Bronchial epithelial cell (primary cell): ENCODE measurements around the gene SLC7A6OS. TPM values are rescaled to one million over a fixed set of nuclear protein-coding genes. Genes with fewer than 3 reads are reported as not detected.

Experiments used
- DNase-seq: peaks from one replicate; pipeline ENCODE4 v3.0.0-alpha.2; 2010; ENCODE audit warnings: low read depth
- FAIRE-seq: peaks from 2 replicates; lab custom pipeline; 2011; peaks lifted over from hg19 to GRCh38; lab: Jason Lieb, UNC
- H3K27me3 ChIP-seq: 2 replicates; pipeline ENCODE4 v1.5.1; 2011; ENCODE audit warnings: low read length; ENCODE audit not compliant: control insufficient read depth, insufficient read depth
- H3K36me3 ChIP-seq: 2 replicates; pipeline ENCODE4 v1.5.1; 2011; ENCODE audit warnings: low read length; ENCODE audit not compliant: control insufficient read depth, insufficient read depth
- H3K4me3 ChIP-seq: 2 replicates; pipeline ENCODE4 v1.5.1; 2011; ENCODE audit warnings: mild to moderate bottlenecking, low read depth, low read length, control low read depth
- CTCF ChIP-seq: IDR thresholded peaks from 2 replicates; pipeline ENCODE4 v1.5.1; 2011; ENCODE audit warnings: mild to moderate bottlenecking, moderate library complexity, low read length, control low read depth, inconsistent platforms; ENCODE audit not compliant: insufficient read depth, severe bottlenecking
- total RNA-seq: library from RNA; depleted of rRNA; stranded (reverse); fragments of >200 nt; gene quantifications from 2 replicates; pipeline ENCODE4 v1.2.1, GENCODE V29; 2014

The SLC7A6OS gene
- total RNA-seq, 1 donor from 2014 or later = 17.4 TPM

- TF ChIP-seq CTCF = no peak
- DNase-seq = peak; percentile 52
- no peak for FAIRE-seq
Measured at GRCh38 chr16:68257906-68258800, 52.6 kb downstream of the SLC7A6OS start.

GRCh38 chr16:68257251-68257905 is 53.4 kb downstream of the SLC7A6OS start:
- TF ChIP-seq CTCF = no peak
- no peak for DNase-seq
- no peak for FAIRE-seq
- H3K4me3 ChIP-seq = no peak overlapping the region
- peaks cover 21% of the 10 kb centered on the region for H3K36me3 ChIP-seq
- H3K27me3 ChIP-seq = no peaks in the 10 kb centered on the region

More at GRCh38 chr16:68257906-68258800, 52.6 kb downstream of the SLC7A6OS start:
- Histone ChIP-seq H3K27me3 (no peaks in the 10 kb centered on the region), H3K4me3 (no peak overlapping the region), H3K36me3 (peaks cover 19% of the 10 kb centered on the region)

- no peaks in the 10 kb centered on the region for H3K27me3 ChIP-seq
- H3K4me3 ChIP-seq = no peak overlapping the region
- FAIRE-seq = no peak
- no peak for TF ChIP-seq CTCF
- no peak for DNase-seq
- peaks cover 20% of the 10 kb centered on the region for H3K36me3 ChIP-seq
Measured at GRCh38 chr16:68255712-68256111, 55.0 kb downstream of the SLC7A6OS start.

DNA sequence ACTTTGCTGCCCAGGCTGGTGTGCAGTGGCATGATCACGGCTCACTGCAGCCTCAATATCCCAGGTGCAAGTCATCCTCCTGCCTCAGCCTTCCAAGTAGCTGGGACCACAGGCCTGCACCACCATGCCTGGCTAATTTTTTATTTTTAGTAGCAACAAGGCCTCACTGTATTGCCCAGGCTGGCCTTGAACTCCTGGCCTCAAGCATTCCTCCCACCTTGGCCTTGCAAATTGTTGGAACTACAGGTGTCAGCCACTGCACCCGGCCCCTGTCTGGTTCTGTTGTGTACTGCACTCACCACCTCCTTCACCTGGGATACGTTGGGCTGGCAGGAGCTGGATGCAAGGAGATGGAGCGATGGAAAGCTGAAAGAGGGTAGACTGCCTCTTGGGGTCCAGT is 57.0 kb downstream of the SLC7A6OS start:
- H3K36me3 ChIP-seq = peaks cover 17% of the 10 kb centered on the region
- FAIRE-seq = no peak
- DNase-seq = no peak
- no peak overlapping the region for H3K4me3 ChIP-seq
- no peak for TF ChIP-seq CTCF
- H3K27me3 ChIP-seq = no peaks in the 10 kb centered on the region

GRCh38 chr16:68252383-68252782 is 58.4 kb downstream of the SLC7A6OS start:
- Histone ChIP-seq H3K36me3 (peaks cover 19% of the 10 kb centered on the region), H3K27me3 (no peaks in the 10 kb centered on the region), H3K4me3 (no peak overlapping the region)
- DNase-seq (no peak), FAIRE-seq (no peak)
- TF ChIP-seq CTCF = no peak
